ENCODE measurements around the gene COL6A1.

- no peak for TF ChIP-seq CTCF (IDR thresholded peaks at IDR 0.05; ENCODE audit: extremely low read depth in 1 of 2, insufficient read depth in 1 of 2, low read depth in 1 of 2, low read length in 2 of 2)
- TF ChIP-seq JUN (IDR thresholded peaks at IDR 0.05; ENCODE audit: borderline replicate concordance, insufficient read depth, insufficient read length, low read depth), result no peak
- no peak for TF ChIP-seq POLR2A (IDR thresholded peaks at IDR 0.05; ENCODE audit: low read depth, low read length)
These were observed 2.4 kb upstream of the COL6A1 start for GRCh38 chr21:45979141-45979631.

Measured in endothelial cell of umbilical vein (primary cell).